ENCODE measurements around the gene ITGB4. TPM values are rescaled to one million over a fixed set of nuclear protein-coding genes. Genes with fewer than 3 reads are reported as not detected.

ITGB4 gene
- total RNA-seq, 4 donors from 2014 or later, result 196 to 323 (median 229) TPM

DNA sequence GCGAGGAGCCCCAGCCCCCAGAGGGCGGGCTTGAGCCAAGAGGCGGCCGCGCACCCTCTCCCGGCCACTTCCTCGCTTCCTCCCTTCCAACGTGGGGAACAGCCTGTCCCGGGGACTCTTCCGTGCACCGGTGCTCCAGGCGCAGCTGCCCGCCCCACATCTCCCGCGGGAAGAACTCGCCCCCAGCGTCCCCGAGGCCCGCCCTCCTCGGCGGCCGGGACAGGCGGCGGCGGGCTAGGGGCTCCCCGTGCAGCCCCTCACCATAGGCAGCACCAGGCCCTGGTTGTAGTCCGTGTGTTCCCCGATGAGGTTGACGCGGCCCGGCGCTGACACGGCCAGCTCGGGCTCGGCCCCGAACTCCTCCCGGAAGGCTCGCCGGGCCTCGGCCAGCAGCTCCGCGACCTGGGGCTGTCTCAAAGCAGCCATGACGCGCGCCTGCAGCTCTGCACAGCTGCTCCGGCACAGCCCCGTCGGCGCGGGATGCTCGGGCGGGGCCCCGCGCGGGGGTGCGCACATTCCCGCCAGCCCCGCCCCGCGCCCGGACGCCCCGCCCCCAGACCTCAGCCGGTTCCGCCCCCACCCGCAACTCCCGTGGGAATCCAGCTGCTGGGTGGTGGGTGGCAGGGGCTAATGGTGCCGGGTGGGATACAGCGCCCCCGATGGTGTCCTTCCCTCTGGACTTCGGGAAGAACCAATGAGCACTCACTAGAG lies 43.6 kb downstream of the ITGB4 start, which contains the start of gene GALK1:
Gene GALK1, minus strand, starts transcription at position 482 of the 711 bp plus-strand sequence. Its CDS starts 56 bp downstream, at position 426.
- in situ Hi-C loops (cut with MboI; ENCODE audit: low pct_ligation_motif_present in 1 of 4, low pct_unique_long_range_greater_than_20kb in 1 of 4, low sequenced_read_pairs in 3 of 4), result loop anchor here in 1 of 4 donors (25.0 kb wide), 1 partner anchor 122 kb away; the partner anchor contains the start of genes TRIM47 and TRIM65
- H3K4me3 ChIP-seq, result peak within 1 kb of the TSS; percentile 52 to 67 (median 58)
- DNase-seq, result peak; percentile 82
- intact Hi-C loops (cut with DNase I; ENCODE audit: low total_unique reads), result loop anchor here (10.0 kb wide), 1 partner anchor 1330 kb away; the partner anchor contains the start of gene GPRC5C
- no peaks in the 10 kb centered on the region for H3K27me3 ChIP-seq
- WGBS, 2 donors (ENCODE audit: low coverage in 1 of 2), result 0% methylated on average over 37 of the region's 71 CpGs; no CpG with 5 or more reads in 1 of the 2 donors
- TF ChIP-seq POLR2AphosphoS5 (IDR thresholded peaks at IDR 0.05) (peak; percentile 54 to 75 (median 68)), POLR2A (IDR thresholded peaks at IDR 0.05) (peak; percentile 55), EP300 (IDR thresholded peaks at IDR 0.05; ENCODE audit: low read depth) (no peak)
- TF ChIP-seq, protein P1, sequence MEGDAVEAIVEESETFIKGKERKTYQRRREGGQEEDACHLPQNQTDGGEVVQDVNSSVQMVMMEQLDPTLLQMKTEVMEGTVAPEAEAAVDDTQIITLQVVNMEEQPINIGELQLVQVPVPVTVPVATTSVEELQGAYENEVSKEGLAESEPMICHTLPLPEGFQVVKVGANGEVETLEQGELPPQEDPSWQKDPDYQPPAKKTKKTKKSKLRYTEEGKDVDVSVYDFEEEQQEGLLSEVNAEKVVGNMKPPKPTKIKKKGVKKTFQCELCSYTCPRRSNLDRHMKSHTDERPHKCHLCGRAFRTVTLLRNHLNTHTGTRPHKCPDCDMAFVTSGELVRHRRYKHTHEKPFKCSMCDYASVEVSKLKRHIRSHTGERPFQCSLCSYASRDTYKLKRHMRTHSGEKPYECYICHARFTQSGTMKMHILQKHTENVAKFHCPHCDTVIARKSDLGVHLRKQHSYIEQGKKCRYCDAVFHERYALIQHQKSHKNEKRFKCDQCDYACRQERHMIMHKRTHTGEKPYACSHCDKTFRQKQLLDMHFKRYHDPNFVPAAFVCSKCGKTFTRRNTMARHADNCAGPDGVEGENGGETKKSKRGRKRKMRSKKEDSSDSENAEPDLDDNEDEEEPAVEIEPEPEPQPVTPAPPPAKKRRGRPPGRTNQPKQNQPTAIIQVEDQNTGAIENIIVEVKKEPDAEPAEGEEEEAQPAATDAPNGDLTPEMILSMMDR (IDR thresholded peaks at IDR 0.05), result peak in 3 of 5 experiments; percentile 51 to 71 (median 59)
- H3K27ac ChIP-seq, result peak within 1 kb of the TSS; percentile 85 to 89 (median 88)
- H3K4me1 ChIP-seq, result peaks cover 6 to 24% (median 17%) of the 10 kb centered on the region in 4 donors
- H3K36me3 ChIP-seq, result no peaks in the 10 kb centered on the region
- no peaks in the 10 kb centered on the region for H3K9me3 ChIP-seq

DNA sequence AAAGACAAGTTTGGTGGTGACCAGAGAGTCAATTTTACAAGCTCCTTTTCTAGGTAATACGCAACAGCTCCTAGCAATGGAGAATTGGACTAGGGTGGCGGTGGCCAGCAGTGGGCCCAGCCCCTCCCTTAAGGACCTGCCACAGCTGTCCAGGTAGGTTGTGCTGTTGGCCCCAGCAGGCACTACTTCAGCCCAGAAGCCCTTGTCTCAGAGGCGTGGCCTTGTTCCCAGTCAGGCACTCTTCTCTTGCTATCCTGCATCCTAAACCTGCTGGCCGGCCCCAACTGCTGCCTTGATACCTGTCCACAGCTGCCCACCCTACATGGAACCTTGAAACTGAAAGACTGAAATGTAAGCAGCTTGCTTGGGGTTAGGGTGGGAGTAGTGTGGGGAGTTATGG lies 44.7 kb downstream of the ITGB4 start:
- no peaks in the 10 kb centered on the region for H3K36me3 ChIP-seq
- intact Hi-C loops (cut with DNase I; ENCODE audit: low total_unique reads) (loop anchor here (10.0 kb wide), 1 partner anchor 1331 kb away; the partner anchor contains the start of gene GPRC5C), in situ Hi-C loops (cut with MboI; ENCODE audit: low pct_ligation_motif_present in 1 of 4, low pct_unique_long_range_greater_than_20kb in 1 of 4, low sequenced_read_pairs in 3 of 4) (loop anchor here in 1 of 4 donors (25.0 kb wide), 1 partner anchor 121 kb away; the partner anchor contains the start of genes TRIM47 and TRIM65)
- no peak for TF ChIP-seq EP300 (IDR thresholded peaks at IDR 0.05; ENCODE audit: low read depth)
- TF ChIP-seq, protein P1 (IDR thresholded peaks at IDR 0.05), result no peak
- TF ChIP-seq POLR2AphosphoS5 (IDR thresholded peaks at IDR 0.05), result no peak
- TF ChIP-seq POLR2A (IDR thresholded peaks at IDR 0.05), result no peak
- no peak overlapping the region for H3K4me3 ChIP-seq
- H3K9me3 ChIP-seq, result no peaks in the 10 kb centered on the region
- WGBS, 2 donors (ENCODE audit: low coverage in 1 of 2), result 87% methylated on average over 4 of the region's 4 CpGs; no CpG with 5 or more reads in 1 of the 2 donors
- DNase-seq, result no peak
- peaks cover 6 to 25% (median 19%) of the 10 kb centered on the region in 4 donors for H3K4me1 ChIP-seq
- peak overlapping the region; percentile 85 to 89 (median 88) for H3K27ac ChIP-seq
- H3K27me3 ChIP-seq, result no peaks in the 10 kb centered on the region

DNA sequence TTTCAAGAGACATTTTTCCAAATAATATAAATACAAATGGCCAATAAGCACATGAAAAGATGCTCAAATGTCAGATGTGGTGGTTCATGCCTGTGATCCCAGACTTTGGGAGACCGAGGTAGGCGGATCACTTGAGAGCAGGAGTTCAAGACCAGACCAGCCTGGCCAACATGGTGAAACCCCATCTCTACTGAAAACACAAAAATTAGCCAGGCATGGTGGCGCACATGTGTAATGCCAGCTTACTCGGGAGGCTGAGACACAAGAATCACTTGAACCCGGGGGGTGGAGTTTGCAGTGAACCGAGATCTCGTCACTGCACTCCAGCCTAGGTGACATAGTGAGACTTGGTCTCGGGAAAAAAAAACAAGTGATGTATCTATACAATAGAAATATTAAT lies 46.6 kb downstream of the ITGB4 start:
- in situ Hi-C loops (cut with MboI; ENCODE audit: low pct_ligation_motif_present in 1 of 4, low pct_unique_long_range_greater_than_20kb in 1 of 4, low sequenced_read_pairs in 3 of 4), result loop anchor here in 1 of 4 donors (25.0 kb wide), 1 partner anchor 119 kb away; the partner anchor contains the start of genes TRIM47 and TRIM65
- peaks cover 9 to 36% (median 26%) of the 10 kb centered on the region in 4 donors for H3K4me1 ChIP-seq

More for the DNA sequence above, 46.6 kb downstream of the ITGB4 start:
- Histone ChIP-seq H3K36me3 (no peaks in the 10 kb centered on the region), H3K27ac (no peak overlapping the region), H3K27me3 (no peaks in the 10 kb centered on the region), H3K9me3 (no peaks in the 10 kb centered on the region), H3K4me3 (no peak overlapping the region)
- intact Hi-C loops (cut with DNase I; ENCODE audit: low total_unique reads), result loop anchor here (10.0 kb wide), 1 partner anchor 1333 kb away; the partner anchor contains the start of gene GPRC5C
- 90% methylated on average over 5 to 8 of the region's 8 CpGs for WGBS, 2 donors (ENCODE audit: low coverage in 1 of 2)
- no peak for TF ChIP-seq EP300 (IDR thresholded peaks at IDR 0.05; ENCODE audit: low read depth)
- TF ChIP-seq POLR2AphosphoS5 (IDR thresholded peaks at IDR 0.05), result no peak
- TF ChIP-seq, protein P1 (IDR thresholded peaks at IDR 0.05), result no peak
- no peak for TF ChIP-seq POLR2A (IDR thresholded peaks at IDR 0.05)
- no peak for DNase-seq

Measured in transverse colon (tissue), 4 donors.